ENCODE results near the gene UMAD1.

Gene UMAD1

GRCh38 chr7:7695111-7695817, 54.7 kb downstream of the UMAD1 start:
- DNase-seq = no peak

- no peak for DNase-seq
Measured at GRCh38 chr7:7696458-7697119, 56.0 kb downstream of the UMAD1 start.

- no peak for DNase-seq
Measured at GRCh38 chr7:7698930-7699329, 58.4 kb downstream of the UMAD1 start.

GRCh38 chr7:7699380-7699779, 58.8 kb downstream of the UMAD1 start:
- DNase-seq = no peak

- DNase-seq = no peak
Measured at GRCh38 chr7:7699970-7700369, 59.4 kb downstream of the UMAD1 start.

GRCh38 chr7:7701527-7701926, 61.0 kb downstream of the UMAD1 start:
- no peak for DNase-seq

- DNase-seq = no peak
Measured at GRCh38 chr7:7702826-7703225, 62.3 kb downstream of the UMAD1 start.

- no peak for DNase-seq
Measured at GRCh38 chr7:7703427-7703826, 62.9 kb downstream of the UMAD1 start.

GRCh38 chr7:7704867-7705266, 64.3 kb downstream of the UMAD1 start:
- no peak for DNase-seq

GRCh38 chr7:7705318-7705717, 64.8 kb downstream of the UMAD1 start:
- no peak for DNase-seq

- no peak for DNase-seq
Measured at GRCh38 chr7:7706101-7706511, 65.6 kb downstream of the UMAD1 start.

- no peak for DNase-seq
Measured at GRCh38 chr7:7706556-7707172, 66.1 kb downstream of the UMAD1 start.

GRCh38 chr7:7707246-7707645, 66.7 kb downstream of the UMAD1 start:
- no peak for DNase-seq

GRCh38 chr7:7707806-7708205, 67.3 kb downstream of the UMAD1 start:
- DNase-seq = no peak

GRCh38 chr7:7709291-7709690, 68.7 kb downstream of the UMAD1 start:
- no peak for DNase-seq

GRCh38 chr7:7710469-7710868, 69.9 kb downstream of the UMAD1 start:
- no peak for DNase-seq

- DNase-seq = no peak
Measured at GRCh38 chr7:7713730-7714129, 73.2 kb downstream of the UMAD1 start.

- DNase-seq = no peak
Measured at GRCh38 chr7:7718492-7718891, 77.9 kb downstream of the UMAD1 start, which contains the start of gene RPA3. TSS of gene RPA3 (minus strand) at chr7:7718607. CDS start at chr7:7640418, 78,189 bp downstream.

GRCh38 chr7:7719236-7719635, 78.7 kb downstream of the UMAD1 start:
- DNase-seq = peak; percentile 86

- peak; percentile 28 for DNase-seq
Measured at GRCh38 chr7:7720193-7720592, 79.6 kb downstream of the UMAD1 start.

- DNase-seq = no peak
Measured at GRCh38 chr7:7720750-7721621, 80.4 kb downstream of the UMAD1 start.

- DNase-seq = no peak
Measured at GRCh38 chr7:7731732-7732131, 91.2 kb downstream of the UMAD1 start.

- no peak for DNase-seq
Measured at GRCh38 chr7:7732621-7733281, 92.2 kb downstream of the UMAD1 start.

Data from NCI-H2081 treated with DMSO at 0.1 percent for 48 hours (cell line).